ENCODE results near the gene COL12A1.

DNA sequence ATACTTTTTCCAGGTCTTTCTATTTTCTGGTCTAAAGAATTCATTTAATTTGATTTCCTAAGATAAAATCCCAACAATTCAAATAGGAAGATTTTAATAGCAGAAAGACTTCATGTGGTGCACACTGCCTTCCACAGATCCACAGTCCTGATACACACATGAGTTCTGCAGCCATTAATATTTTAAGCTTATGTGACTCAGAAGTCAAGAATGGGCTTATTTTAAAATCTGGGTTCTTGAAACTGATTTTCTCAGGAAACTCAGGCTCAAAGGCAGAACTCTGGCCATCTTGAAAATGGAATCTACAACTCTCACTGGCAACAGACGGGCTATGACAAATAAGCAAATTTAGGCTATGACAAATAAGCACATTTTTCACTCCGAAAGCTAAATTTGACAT, 88.2 kb downstream of the COL12A1 start:
- no peak for TF ChIP-seq POLR2A (IDR thresholded peaks at IDR 0.05)
- TF ChIP-seq, protein P1, sequence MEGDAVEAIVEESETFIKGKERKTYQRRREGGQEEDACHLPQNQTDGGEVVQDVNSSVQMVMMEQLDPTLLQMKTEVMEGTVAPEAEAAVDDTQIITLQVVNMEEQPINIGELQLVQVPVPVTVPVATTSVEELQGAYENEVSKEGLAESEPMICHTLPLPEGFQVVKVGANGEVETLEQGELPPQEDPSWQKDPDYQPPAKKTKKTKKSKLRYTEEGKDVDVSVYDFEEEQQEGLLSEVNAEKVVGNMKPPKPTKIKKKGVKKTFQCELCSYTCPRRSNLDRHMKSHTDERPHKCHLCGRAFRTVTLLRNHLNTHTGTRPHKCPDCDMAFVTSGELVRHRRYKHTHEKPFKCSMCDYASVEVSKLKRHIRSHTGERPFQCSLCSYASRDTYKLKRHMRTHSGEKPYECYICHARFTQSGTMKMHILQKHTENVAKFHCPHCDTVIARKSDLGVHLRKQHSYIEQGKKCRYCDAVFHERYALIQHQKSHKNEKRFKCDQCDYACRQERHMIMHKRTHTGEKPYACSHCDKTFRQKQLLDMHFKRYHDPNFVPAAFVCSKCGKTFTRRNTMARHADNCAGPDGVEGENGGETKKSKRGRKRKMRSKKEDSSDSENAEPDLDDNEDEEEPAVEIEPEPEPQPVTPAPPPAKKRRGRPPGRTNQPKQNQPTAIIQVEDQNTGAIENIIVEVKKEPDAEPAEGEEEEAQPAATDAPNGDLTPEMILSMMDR (IDR thresholded peaks at IDR 0.05): no peak
